SH-SY5Y (cell line): ENCODE data around the gene ATP4A.

Experiments used
- GATA2 ChIP-seq: IDR thresholded peaks from 2 replicates; pipeline ENCODE4 v1.6.1; 2011; ENCODE audit warnings: mild to moderate bottlenecking, low read depth, low read length
- GATA3 ChIP-seq: IDR thresholded peaks from 2 replicates; pipeline ENCODE4 v1.6.1; 2011; ENCODE audit warnings: low read depth, mild to moderate bottlenecking, low read length, moderate library complexity

DNA sequence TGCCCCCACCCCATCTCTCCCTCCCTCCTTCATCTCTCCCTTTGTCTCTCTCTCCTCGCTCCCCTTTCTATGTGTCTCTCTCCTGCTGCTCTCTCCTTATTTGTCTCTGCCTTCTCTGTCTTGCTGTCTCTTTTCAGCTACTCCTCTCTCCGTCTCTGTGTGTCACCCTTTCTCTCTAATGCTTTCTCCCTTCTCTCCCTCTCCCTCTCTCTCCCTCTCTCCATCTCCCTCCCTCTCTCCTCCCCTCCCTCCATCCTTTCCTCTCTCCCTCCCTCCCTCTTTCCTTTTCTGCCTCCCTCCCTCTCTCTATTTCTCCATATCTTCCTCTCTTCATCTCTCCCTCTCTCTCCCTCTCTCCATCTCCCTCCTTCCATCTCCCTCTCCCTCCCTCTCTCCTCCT lies 682 bp downstream of the ATP4A start:
- no peak for TF ChIP-seq GATA2
- TF ChIP-seq GATA3: no peak
